GM12801 (cell line): ENCODE data around the gene LMBRD1.

Experiments
- TF ChIP-seq, protein P1 (sequence below): IDR thresholded peaks from one replicate; pipeline ENCODE4 v1.5.1; 2011; ENCODE audit warnings: control low read depth; ENCODE audit not compliant: insufficient read length; ENCODE audit errors: extremely low read depth

Gene LMBRD1

GRCh38 chr6:69650703-69651102 is 146.1 kb downstream of the LMBRD1 start:
- TF ChIP-seq, protein P1, sequence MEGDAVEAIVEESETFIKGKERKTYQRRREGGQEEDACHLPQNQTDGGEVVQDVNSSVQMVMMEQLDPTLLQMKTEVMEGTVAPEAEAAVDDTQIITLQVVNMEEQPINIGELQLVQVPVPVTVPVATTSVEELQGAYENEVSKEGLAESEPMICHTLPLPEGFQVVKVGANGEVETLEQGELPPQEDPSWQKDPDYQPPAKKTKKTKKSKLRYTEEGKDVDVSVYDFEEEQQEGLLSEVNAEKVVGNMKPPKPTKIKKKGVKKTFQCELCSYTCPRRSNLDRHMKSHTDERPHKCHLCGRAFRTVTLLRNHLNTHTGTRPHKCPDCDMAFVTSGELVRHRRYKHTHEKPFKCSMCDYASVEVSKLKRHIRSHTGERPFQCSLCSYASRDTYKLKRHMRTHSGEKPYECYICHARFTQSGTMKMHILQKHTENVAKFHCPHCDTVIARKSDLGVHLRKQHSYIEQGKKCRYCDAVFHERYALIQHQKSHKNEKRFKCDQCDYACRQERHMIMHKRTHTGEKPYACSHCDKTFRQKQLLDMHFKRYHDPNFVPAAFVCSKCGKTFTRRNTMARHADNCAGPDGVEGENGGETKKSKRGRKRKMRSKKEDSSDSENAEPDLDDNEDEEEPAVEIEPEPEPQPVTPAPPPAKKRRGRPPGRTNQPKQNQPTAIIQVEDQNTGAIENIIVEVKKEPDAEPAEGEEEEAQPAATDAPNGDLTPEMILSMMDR = no peak

DNA sequence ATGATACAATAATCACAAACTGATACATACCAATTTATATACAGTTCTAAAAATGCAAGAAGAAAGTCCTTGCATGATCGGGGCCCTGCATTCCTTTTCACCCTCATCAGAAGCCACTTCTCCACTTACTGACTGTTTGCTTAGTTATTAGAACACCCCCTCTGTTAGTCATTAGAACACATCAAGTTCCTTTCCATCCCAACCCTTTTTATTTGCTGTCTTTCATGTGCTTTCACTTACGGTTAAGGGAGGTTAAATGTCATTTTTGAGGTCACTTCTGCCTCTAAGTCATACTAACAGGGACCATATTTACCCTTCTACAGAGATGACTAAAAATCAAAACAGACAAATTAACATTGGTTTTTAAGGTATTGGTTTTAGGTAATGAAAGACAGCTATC is 149.1 kb downstream of the LMBRD1 start:
- TF ChIP-seq, protein P1 = no peak

DNA sequence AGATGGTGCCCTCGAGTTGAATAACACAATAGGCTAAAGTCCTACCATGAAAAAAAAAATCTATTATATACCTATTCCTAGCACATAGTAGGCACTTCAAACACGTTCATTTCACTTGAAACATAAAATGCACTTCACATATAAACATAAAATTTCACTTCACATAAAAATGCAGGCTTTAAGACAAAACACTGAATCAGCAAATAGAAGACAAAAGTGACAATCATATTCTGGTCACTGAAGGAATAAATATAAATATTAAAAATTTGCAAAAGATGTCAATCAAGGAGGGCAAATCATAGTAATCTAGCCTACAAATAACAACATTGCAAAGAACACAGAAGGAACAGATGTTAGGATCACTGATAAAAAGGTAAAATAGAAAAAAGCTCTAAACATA is 153.1 kb downstream of the LMBRD1 start:
- TF ChIP-seq, protein P1 = no peak

GRCh38 chr6:69632932-69633331 is 163.9 kb downstream of the LMBRD1 start:
- TF ChIP-seq, protein P1 = no peak

GRCh38 chr6:69631552-69632346 is 165.1 kb downstream of the LMBRD1 start:
- TF ChIP-seq, protein P1 = no peak

- TF ChIP-seq, protein P1 = no peak
Measured at GRCh38 chr6:69630767-69631166, 166.0 kb downstream of the LMBRD1 start.

DNA sequence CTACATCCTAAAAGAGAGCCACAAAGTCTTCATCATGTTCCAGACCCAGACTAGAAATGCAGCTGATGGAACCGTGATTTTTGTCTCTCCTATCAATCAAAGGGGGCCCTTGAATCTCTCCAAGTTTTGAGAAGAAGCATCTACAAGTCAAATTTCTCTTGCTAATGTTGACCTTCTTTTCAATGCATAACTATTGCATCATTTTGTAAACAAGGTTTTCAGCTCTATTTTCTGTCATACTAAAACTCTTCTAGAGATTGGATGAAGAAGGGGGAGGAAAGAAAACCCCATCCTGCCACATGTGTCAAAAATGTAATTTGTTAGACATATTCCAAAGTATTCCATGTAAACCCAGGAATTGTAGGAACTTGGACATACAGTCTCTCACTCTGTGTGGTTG is 169.2 kb downstream of the LMBRD1 start:
- TF ChIP-seq, protein P1 = no peak
